ENCODE measurements around the gene CRYBB3.

Gene CRYBB3

GRCh38 chr22:25161017-25161915 lies 38.4 kb upstream of the CRYBB3 start:
- TF ChIP-seq CTCF (IDR thresholded peaks at IDR 0.05; ENCODE audit: low read depth, low read length), result no peak

GRCh38 chr22:25161916-25162530 lies 37.6 kb upstream of the CRYBB3 start:
- DNase-seq (ENCODE audit: extremely low read depth, low read depth), result no peak
- TF ChIP-seq CTCF (IDR thresholded peaks at IDR 0.05; ENCODE audit: low read depth, low read length), result no peak

More at GRCh38 chr22:25161017-25161915, 38.4 kb upstream of the CRYBB3 start:
- DNase-seq (ENCODE audit: extremely low read depth, low read depth), result no peak

GRCh38 chr22:25162561-25162960 lies 37.1 kb upstream of the CRYBB3 start:
- no peak for TF ChIP-seq CTCF (IDR thresholded peaks at IDR 0.05; ENCODE audit: low read depth, low read length)
- DNase-seq (ENCODE audit: extremely low read depth, low read depth), result no peak

- TF ChIP-seq CTCF (IDR thresholded peaks at IDR 0.05; ENCODE audit: low read depth, low read length), result no peak
- no peak for DNase-seq (ENCODE audit: extremely low read depth, low read depth)
Observed at GRCh38 chr22:25165785-25166184, 33.9 kb upstream of the CRYBB3 start.

GRCh38 chr22:25166266-25167040 lies 33.2 kb upstream of the CRYBB3 start:
- no peak for DNase-seq (ENCODE audit: extremely low read depth, low read depth)
- no peak for TF ChIP-seq CTCF (IDR thresholded peaks at IDR 0.05; ENCODE audit: low read depth, low read length)

GRCh38 chr22:25167082-25167481 lies 32.6 kb upstream of the CRYBB3 start:
- TF ChIP-seq CTCF (IDR thresholded peaks at IDR 0.05; ENCODE audit: low read depth, low read length), result no peak
- DNase-seq (ENCODE audit: extremely low read depth, low read depth), result no peak
